RWPE2 (cell line): ENCODE results near the gene ELK3.

Source experiments
- ATAC-seq: fragments of 200-7000 bp; cut with Tn5 transposase; 3 replicates; pipeline ENCODE4 v1.9.1; 2021; ENCODE audit warnings: low read depth
- DNase-seq: peaks from one replicate; pipeline ENCODE4 v3.0.0-alpha.2; 2020; ENCODE audit warnings: low spot score
- H3K27ac ChIP-seq: fragments of 450-650 bp; 2 replicates; pipeline ENCODE4 v1.5.1; 2017; ENCODE audit warnings: mild to moderate bottlenecking; ENCODE audit not compliant: poor library complexity, severe bottlenecking
- H3K27me3 ChIP-seq: fragments of 250-450 bp; sonication (Bioruptor Pico); 2 replicates; pipeline ENCODE4 v1.5.1; 2021; ENCODE audit warnings: mild to moderate bottlenecking, moderate library complexity; ENCODE audit not compliant: insufficient read depth, poor library complexity, severe bottlenecking
- H3K36me3 ChIP-seq: fragments of 250-450 bp; sonication (Bioruptor Pico); 2 replicates; pipeline ENCODE4 v1.5.1; 2020; ENCODE audit warnings: low read depth, mild to moderate bottlenecking, moderate library complexity
- H3K4me1 ChIP-seq: fragments of 250-450 bp; sonication (Bioruptor Pico); 2 replicates; pipeline ENCODE4 v1.5.1; 2021; ENCODE audit warnings: mild to moderate bottlenecking, moderate library complexity; ENCODE audit not compliant: insufficient read depth, poor library complexity, severe bottlenecking
- H3K4me3 ChIP-seq: fragments of 250-450 bp; sonication (Bioruptor Pico); 2 replicates; pipeline ENCODE4 v1.5.1; 2021; ENCODE audit warnings: mild to moderate bottlenecking, moderate library complexity; ENCODE audit not compliant: severe bottlenecking
- H3K9me3 ChIP-seq: fragments of 250-450 bp; sonication (Bioruptor Pico); 2 replicates; pipeline ENCODE4 v1.5.1; 2021; ENCODE audit warnings: mild to moderate bottlenecking, moderate library complexity; ENCODE audit not compliant: severe bottlenecking
- CTCF ChIP-seq: fragments of 450-650 bp; IDR thresholded peaks from one replicate; pipeline ENCODE4 v1.5.1; 2017; ENCODE audit warnings: mild to moderate bottlenecking, moderate library complexity; ENCODE audit not compliant: poor library complexity, severe bottlenecking

Gene ELK3

GRCh38 chr12:96225044-96225855 is 31.1 kb downstream of the ELK3 start:
- DNase-seq (peak; percentile 7), ATAC-seq (no peak)
- Histone ChIP-seq H3K4me1 (peaks cover 35% of the 10 kb centered on the region), H3K4me3 (no peak overlapping the region), H3K27me3 (no peaks in the 10 kb centered on the region), H3K27ac (peak overlapping the region; percentile 17), H3K36me3 (peaks cover 72% of the 10 kb centered on the region), H3K9me3 (no peaks in the 10 kb centered on the region)
- TF ChIP-seq CTCF, result no peak

- H3K36me3 ChIP-seq, result peaks cover 79% of the 10 kb centered on the region
- peak overlapping the region; percentile 17 for H3K27ac ChIP-seq
- H3K27me3 ChIP-seq, result no peaks in the 10 kb centered on the region
- no peak for TF ChIP-seq CTCF
- H3K9me3 ChIP-seq, result no peaks in the 10 kb centered on the region
- DNase-seq (peak; percentile 9), ATAC-seq (no peak)
- no peak overlapping the region for H3K4me3 ChIP-seq
- H3K4me1 ChIP-seq, result peaks cover 28% of the 10 kb centered on the region
Measured at GRCh38 chr12:96225994-96226399, 31.8 kb downstream of the ELK3 start.

GRCh38 chr12:96226401-96226800 is 32.2 kb downstream of the ELK3 start:
- H3K4me1 ChIP-seq, result peaks cover 24% of the 10 kb centered on the region
- peak; percentile 11 for DNase-seq
- peaks cover 83% of the 10 kb centered on the region for H3K36me3 ChIP-seq
- H3K27ac ChIP-seq, result no peak overlapping the region
- TF ChIP-seq CTCF, result no peak
- no peak overlapping the region for H3K4me3 ChIP-seq
- no peaks in the 10 kb centered on the region for H3K27me3 ChIP-seq
- no peak for ATAC-seq
- no peaks in the 10 kb centered on the region for H3K9me3 ChIP-seq

- Histone ChIP-seq H3K36me3 (peaks cover 87% of the 10 kb centered on the region), H3K27me3 (no peaks in the 10 kb centered on the region), H3K27ac (peak overlapping the region; percentile 57), H3K9me3 (no peaks in the 10 kb centered on the region), H3K4me3 (no peak overlapping the region), H3K4me1 (peaks cover 20% of the 10 kb centered on the region)
- TF ChIP-seq CTCF, result no peak
- DNase-seq (peak; percentile 26), ATAC-seq (no peak)
Measured at GRCh38 chr12:96226801-96227348, 32.7 kb downstream of the ELK3 start.
